Liver (tissue), 9 donors: Measurements from ENCODE around the gene ARHGAP1. TPM values are rescaled to one million over a fixed set of nuclear protein-coding genes. Genes with fewer than 3 reads are reported as not detected.

Experiments
- DNase-seq: peaks from one replicate; pipeline ENCODE4 v3.0.0-alpha.2; 2017; ENCODE audit warnings: low spot score
- H3K27ac ChIP-seq, 2 donors: one replicate each; pipeline ENCODE4 v1.7.0; 2013; ENCODE audit warnings: inconsistent platforms in 2 of 2, low read length in 2 of 2, control low read depth in 1 of 2, low read depth in 1 of 2, mild to moderate bottlenecking in 1 of 2
- H3K27me3 ChIP-seq, 4 donors: one replicate each; pipeline versions ENCODE4 v1.6.1 to v1.7.0; 2013; ENCODE audit warnings: low read length in 3 of 4, inconsistent platforms in 1 of 4, mild to moderate bottlenecking in 1 of 4, moderate library complexity in 1 of 4; ENCODE audit not compliant: control insufficient read depth in 4 of 4, insufficient read depth in 4 of 4
- H3K36me3 ChIP-seq, 4 donors: one replicate each; pipeline versions ENCODE4 v1.6.1 to v1.7.0; 2013; ENCODE audit warnings: low read length in 3 of 4, mild to moderate bottlenecking in 3 of 4, low read depth in 1 of 4, moderate library complexity in 1 of 4; ENCODE audit not compliant: control insufficient read depth in 4 of 4, insufficient read depth in 3 of 4
- H3K4me1 ChIP-seq, 4 donors: one replicate each; pipeline versions ENCODE4 v1.6.1 to v1.7.0; 2013; ENCODE audit warnings: low read length in 3 of 4, mild to moderate bottlenecking in 3 of 4, moderate library complexity in 1 of 4; ENCODE audit not compliant: control insufficient read depth in 4 of 4, insufficient read depth in 4 of 4
- H3K4me3 ChIP-seq, 3 donors: one replicate each; pipeline versions ENCODE4 v1.6.1 to v1.7.0; 2013; ENCODE audit warnings: low read length in 3 of 3, control low read depth in 1 of 3, low read depth in 1 of 3, mild to moderate bottlenecking in 1 of 3
- H3K9ac ChIP-seq, 2 donors: one replicate each; pipeline ENCODE4 v1.7.0; 2013; ENCODE audit warnings: low read length in 2 of 2, mild to moderate bottlenecking in 2 of 2, moderate library complexity in 2 of 2, control low read depth in 1 of 2, low read depth in 1 of 2
- H3K9me3 ChIP-seq, 4 donors: one replicate each; pipeline versions ENCODE4 v1.6.1 to v1.7.0; 2013; ENCODE audit warnings: low read length in 3 of 4; ENCODE audit not compliant: control insufficient read depth in 4 of 4
- EGR1 ChIP-seq, 2 donors: IDR thresholded peaks; 2 replicates each; pipeline ENCODE4 v1.6.1; 2016 to 2018; ENCODE audit warnings: antibody characterized with exemption in 2 of 2, low read depth in 2 of 2
- FOXA1 ChIP-seq: IDR thresholded peaks from 2 replicates; pipeline ENCODE4 v1.6.1; 2016; ENCODE audit warnings: antibody characterized with exemption
- FOXA2 ChIP-seq: IDR thresholded peaks from 2 replicates; pipeline ENCODE4 v1.6.1; 2016; ENCODE audit warnings: antibody characterized with exemption
- GABPA ChIP-seq, 2 donors: IDR thresholded peaks in 1 of 2; conservative IDR thresholded peaks in 1 of 2; 2 replicates each; pipeline ENCODE4 v1.6.1; 2016; ENCODE audit warnings: antibody characterized with exemption in 2 of 2, mild to moderate bottlenecking in 1 of 2, moderate library complexity in 1 of 2
- HNF4A ChIP-seq, 2 donors: conservative IDR thresholded peaks; 2 replicates each; pipeline ENCODE4 v1.6.1; 2016; ENCODE audit warnings: antibody characterized with exemption in 2 of 2, mild to moderate bottlenecking in 2 of 2
- HNF4G ChIP-seq: IDR thresholded peaks from 2 replicates; pipeline ENCODE4 v1.6.1; 2016; ENCODE audit warnings: antibody characterized with exemption
- JUND ChIP-seq, 2 donors: IDR thresholded peaks; 2 replicates each; pipeline ENCODE4 v1.6.1; 2016; ENCODE audit warnings: antibody characterized with exemption in 2 of 2
- MAX ChIP-seq: IDR thresholded peaks from 2 replicates; pipeline ENCODE4 v1.6.1; 2016; ENCODE audit warnings: antibody characterized with exemption
- RAD21 ChIP-seq, 2 donors: IDR thresholded peaks; 2 replicates each; pipeline ENCODE4 v1.6.1; 2016; ENCODE audit warnings: antibody characterized with exemption in 2 of 2, mild to moderate bottlenecking in 2 of 2
- RXRA ChIP-seq, 2 donors: IDR thresholded peaks; 2 replicates each; pipeline ENCODE4 v1.6.1; 2017 to 2018; ENCODE audit warnings: antibody characterized with exemption in 2 of 2, mild to moderate bottlenecking in 1 of 2
- SP1 ChIP-seq: IDR thresholded peaks from 2 replicates; pipeline ENCODE4 v1.6.1; 2018; ENCODE audit warnings: antibody characterized with exemption, mild to moderate bottlenecking
- TAF1 ChIP-seq: conservative IDR thresholded peaks from 2 replicates; pipeline ENCODE4 v1.6.1; 2016; ENCODE audit warnings: antibody characterized with exemption, mild to moderate bottlenecking
- WGBS: extraction: QIAGEN DNeasy Blood & Tissue Kit; methylation state at CpG from one replicate; pipeline ENCODE4 v1.1.7; 2013; 5-methylcytosine and 5-hydroxymethylcytosine counted together
- polyA plus RNA-seq, 2 donors: library from polyadenylated mRNA; stranded (reverse) in 1 of 2; unstranded in 1 of 2; fragments of 200-250 nt in 1 of 2; fragments of >200 nt in 1 of 2; fragmentation: Nextera tagmentation in 1 of 2; extraction: Ambion mirVana in 1 of 2; gene quantifications; one replicate each; pipeline versions ENCODE4 v1.2.1 to v1.2.3, GENCODE V29; 2013 to 2015
- total RNA-seq, 2 donors: library from RNA; depleted of rRNA; stranded (reverse); fragments of >200 nt; gene quantifications; one replicate each; pipeline ENCODE4 v1.2.3, GENCODE V29; 2014
- TF ChIP-seq, protein P1 (sequence below): IDR thresholded peaks from 2 replicates; pipeline ENCODE4 v1.6.1; 2016; ENCODE audit warnings: antibody characterized with exemption
- TF ChIP-seq, protein P2 (sequence below): fragments of 150-350 bp; IDR thresholded peaks from 2 replicates; pipeline ENCODE4 v1.5.1; 2017; ENCODE audit warnings: improper control_type of control experiment, low read depth, low read length; ENCODE audit not compliant: missing input control
- TF ChIP-seq, protein P3 (sequence below): IDR thresholded peaks from 2 replicates; pipeline ENCODE4 v1.6.1; 2016; ENCODE audit warnings: antibody characterized with exemption
- TF ChIP-seq, protein P4 (sequence below): IDR thresholded peaks from 2 replicates; pipeline ENCODE4 v1.6.1; 2016; ENCODE audit warnings: antibody characterized with exemption, mild to moderate bottlenecking
- donor health status: healthy.
- donor health status: healthy.
- donor health status: healthy.
- donor health status: healthy.
- donor health status: healthy.

ARHGAP1 gene
- total and polyA plus RNA-seq, 4 donors, result 10.9 to 21.9 (median 20.1) TPM

DNA sequence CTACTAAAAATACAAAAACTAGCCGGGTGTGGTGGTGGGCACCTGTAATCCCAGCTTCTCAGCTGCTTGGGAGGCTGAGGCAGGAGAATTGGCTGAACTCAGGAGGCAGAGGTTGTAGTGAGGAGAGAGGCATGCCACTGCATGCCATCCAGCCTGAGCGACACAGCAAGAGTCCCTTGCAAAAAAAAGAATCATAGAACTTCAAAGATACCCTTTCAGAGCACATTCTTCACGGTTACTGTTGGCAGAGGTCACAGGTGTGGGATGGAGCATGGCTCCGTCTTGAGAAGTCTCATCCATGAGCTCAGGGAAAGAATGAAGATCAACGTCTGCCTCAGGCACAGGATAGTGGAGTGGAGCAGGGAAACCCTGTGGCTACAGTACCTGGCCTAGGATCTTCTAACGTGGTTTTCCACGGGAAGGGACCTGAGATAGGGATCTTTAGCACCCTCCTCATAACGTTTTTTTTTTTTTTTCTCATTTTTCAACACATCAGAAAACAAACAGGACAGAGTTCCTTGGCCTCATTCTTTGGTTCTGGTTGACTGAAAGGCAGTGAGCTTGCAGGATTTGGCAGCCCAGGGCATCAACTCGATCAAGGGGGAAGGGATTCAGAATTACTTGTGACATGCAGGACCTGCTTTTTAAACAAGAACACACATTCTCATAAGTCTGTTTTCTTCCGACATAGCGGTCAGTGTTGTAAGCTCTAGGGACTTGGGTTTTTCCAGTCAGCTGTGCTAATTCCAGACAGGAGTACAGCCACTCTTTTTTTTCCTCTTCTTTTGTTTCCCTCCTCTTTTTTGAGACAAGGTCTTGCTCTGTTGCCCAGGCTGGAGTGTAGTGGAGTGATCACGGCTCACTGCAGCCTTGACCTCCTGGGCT lies 41.4 kb upstream of the ARHGAP1 start:
- Histone ChIP-seq H3K36me3 (peaks cover 11 to 64% (median 49%) of the 10 kb centered on the region in 4 donors), H3K9ac (no peak overlapping the region), H3K27ac (no peak overlapping the region), H3K9me3 (no peaks in the 10 kb centered on the region), H3K4me3 (no peak overlapping the region), H3K27me3 (no peaks in the 10 kb centered on the region), H3K4me1 (no peaks in the 10 kb centered on the region)
- TF ChIP-seq JUND (IDR thresholded peaks at IDR 0.05) (no peak), MAX (no peak), TAF1 (no peak), HNF4G (no peak), RXRA (IDR thresholded peaks at IDR 0.05) (no peak), FOXA2 (no peak), HNF4A (conservative IDR thresholded peaks at IDR 0.05) (no peak), EGR1 (IDR thresholded peaks at IDR 0.05; ENCODE audit: low read depth in 2 of 2) (no peak), FOXA1 (no peak), SP1 (no peak), RAD21 (IDR thresholded peaks at IDR 0.05) (no peak), GABPA (IDR thresholded peaks at IDR 0.05 in 1 of 2, conservative IDR thresholded peaks at IDR 0.05 in 1 of 2) (no peak)
- TF ChIP-seq, protein P1, sequence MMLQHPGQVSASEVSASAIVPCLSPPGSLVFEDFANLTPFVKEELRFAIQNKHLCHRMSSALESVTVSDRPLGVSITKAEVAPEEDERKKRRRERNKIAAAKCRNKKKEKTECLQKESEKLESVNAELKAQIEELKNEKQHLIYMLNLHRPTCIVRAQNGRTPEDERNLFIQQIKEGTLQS, result no peak
- TF ChIP-seq, protein P2, sequence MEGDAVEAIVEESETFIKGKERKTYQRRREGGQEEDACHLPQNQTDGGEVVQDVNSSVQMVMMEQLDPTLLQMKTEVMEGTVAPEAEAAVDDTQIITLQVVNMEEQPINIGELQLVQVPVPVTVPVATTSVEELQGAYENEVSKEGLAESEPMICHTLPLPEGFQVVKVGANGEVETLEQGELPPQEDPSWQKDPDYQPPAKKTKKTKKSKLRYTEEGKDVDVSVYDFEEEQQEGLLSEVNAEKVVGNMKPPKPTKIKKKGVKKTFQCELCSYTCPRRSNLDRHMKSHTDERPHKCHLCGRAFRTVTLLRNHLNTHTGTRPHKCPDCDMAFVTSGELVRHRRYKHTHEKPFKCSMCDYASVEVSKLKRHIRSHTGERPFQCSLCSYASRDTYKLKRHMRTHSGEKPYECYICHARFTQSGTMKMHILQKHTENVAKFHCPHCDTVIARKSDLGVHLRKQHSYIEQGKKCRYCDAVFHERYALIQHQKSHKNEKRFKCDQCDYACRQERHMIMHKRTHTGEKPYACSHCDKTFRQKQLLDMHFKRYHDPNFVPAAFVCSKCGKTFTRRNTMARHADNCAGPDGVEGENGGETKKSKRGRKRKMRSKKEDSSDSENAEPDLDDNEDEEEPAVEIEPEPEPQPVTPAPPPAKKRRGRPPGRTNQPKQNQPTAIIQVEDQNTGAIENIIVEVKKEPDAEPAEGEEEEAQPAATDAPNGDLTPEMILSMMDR, result no peak
- TF ChIP-seq, protein P3, sequence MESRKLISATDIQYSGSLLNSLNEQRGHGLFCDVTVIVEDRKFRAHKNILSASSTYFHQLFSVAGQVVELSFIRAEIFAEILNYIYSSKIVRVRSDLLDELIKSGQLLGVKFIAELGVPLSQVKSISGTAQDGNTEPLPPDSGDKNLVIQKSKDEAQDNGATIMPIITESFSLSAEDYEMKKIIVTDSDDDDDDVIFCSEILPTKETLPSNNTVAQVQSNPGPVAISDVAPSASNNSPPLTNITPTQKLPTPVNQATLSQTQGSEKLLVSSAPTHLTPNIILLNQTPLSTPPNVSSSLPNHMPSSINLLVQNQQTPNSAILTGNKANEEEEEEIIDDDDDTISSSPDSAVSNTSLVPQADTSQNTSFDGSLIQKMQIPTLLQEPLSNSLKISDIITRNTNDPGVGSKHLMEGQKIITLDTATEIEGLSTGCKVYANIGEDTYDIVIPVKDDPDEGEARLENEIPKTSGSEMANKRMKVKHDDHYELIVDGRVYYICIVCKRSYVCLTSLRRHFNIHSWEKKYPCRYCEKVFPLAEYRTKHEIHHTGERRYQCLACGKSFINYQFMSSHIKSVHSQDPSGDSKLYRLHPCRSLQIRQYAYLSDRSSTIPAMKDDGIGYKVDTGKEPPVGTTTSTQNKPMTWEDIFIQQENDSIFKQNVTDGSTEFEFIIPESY, result no peak
- TF ChIP-seq, protein P4, sequence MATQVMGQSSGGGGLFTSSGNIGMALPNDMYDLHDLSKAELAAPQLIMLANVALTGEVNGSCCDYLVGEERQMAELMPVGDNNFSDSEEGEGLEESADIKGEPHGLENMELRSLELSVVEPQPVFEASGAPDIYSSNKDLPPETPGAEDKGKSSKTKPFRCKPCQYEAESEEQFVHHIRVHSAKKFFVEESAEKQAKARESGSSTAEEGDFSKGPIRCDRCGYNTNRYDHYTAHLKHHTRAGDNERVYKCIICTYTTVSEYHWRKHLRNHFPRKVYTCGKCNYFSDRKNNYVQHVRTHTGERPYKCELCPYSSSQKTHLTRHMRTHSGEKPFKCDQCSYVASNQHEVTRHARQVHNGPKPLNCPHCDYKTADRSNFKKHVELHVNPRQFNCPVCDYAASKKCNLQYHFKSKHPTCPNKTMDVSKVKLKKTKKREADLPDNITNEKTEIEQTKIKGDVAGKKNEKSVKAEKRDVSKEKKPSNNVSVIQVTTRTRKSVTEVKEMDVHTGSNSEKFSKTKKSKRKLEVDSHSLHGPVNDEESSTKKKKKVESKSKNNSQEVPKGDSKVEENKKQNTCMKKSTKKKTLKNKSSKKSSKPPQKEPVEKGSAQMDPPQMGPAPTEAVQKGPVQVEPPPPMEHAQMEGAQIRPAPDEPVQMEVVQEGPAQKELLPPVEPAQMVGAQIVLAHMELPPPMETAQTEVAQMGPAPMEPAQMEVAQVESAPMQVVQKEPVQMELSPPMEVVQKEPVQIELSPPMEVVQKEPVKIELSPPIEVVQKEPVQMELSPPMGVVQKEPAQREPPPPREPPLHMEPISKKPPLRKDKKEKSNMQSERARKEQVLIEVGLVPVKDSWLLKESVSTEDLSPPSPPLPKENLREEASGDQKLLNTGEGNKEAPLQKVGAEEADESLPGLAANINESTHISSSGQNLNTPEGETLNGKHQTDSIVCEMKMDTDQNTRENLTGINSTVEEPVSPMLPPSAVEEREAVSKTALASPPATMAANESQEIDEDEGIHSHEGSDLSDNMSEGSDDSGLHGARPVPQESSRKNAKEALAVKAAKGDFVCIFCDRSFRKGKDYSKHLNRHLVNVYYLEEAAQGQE, result no peak
- 75% methylated on average over 12 of the region's 12 CpGs for WGBS
- no peak for DNase-seq
